Naive thymus-derived CD4-positive, alpha-beta T cell (primary cell): ENCODE results near the gene BDKRB2. TPM values are rescaled to one million over a fixed set of nuclear protein-coding genes. Genes with fewer than 3 reads are reported as not detected.

ENCODE experiments used
- ATAC-seq: fragments of 150-1000 bp; cut with Tn5 transposase; 2 replicates; pipeline ENCODE4 v1.10.0; 2021; ENCODE audit warnings: mild to moderate bottlenecking, moderate library complexity
- CTCF ChIA-PET: fragments of 350-600 bp; sonication (Branson Sonifier 250); formaldehyde crosslinking; loops from one replicate; lab custom pipeline; 2021; ENCODE audit warnings: antibody characterized with exemption; lab: Charles Lee
- POLR2A ChIA-PET: fragments of 350-600 bp; sonication (Branson Sonifier 250); formaldehyde crosslinking; loops from one replicate; lab custom pipeline; 2021; ENCODE audit warnings: antibody characterized with exemption, inconsistent platforms; lab: Charles Lee
- DNase-seq, 9 donors: peaks; one replicate each; pipeline versions ENCODE4 v3.0.0 to v3.0.0-alpha.2; 2020 to 2022; ENCODE audit warnings: mixed read lengths in 1 of 9
- H3K27ac ChIP-seq: one replicate; pipeline ENCODE4 v1.7.0; 2013; ENCODE audit warnings: mild to moderate bottlenecking, low read depth, low read length, moderate library complexity
- H3K27me3 ChIP-seq, 2 donors: one replicate each; pipeline ENCODE4 v1.7.0; 2013; ENCODE audit warnings: low read length in 2 of 2, mild to moderate bottlenecking in 2 of 2, moderate library complexity in 2 of 2; ENCODE audit not compliant: control insufficient read depth in 2 of 2, insufficient read depth in 2 of 2
- H3K36me3 ChIP-seq, 3 experiments: 1 replicate in 2 of 3; 2 replicates in 1 of 3; pipeline ENCODE4 v1.7.0; 2013; ENCODE audit warnings: low read length in 3 of 3, mild to moderate bottlenecking in 3 of 3, moderate library complexity in 1 of 3; ENCODE audit not compliant: insufficient read depth in 3 of 3, control insufficient read depth in 2 of 3
- H3K4me1 ChIP-seq, 2 donors: one replicate each; pipeline ENCODE4 v1.7.0; 2013; ENCODE audit warnings: low read length in 2 of 2, mild to moderate bottlenecking in 2 of 2, moderate library complexity in 1 of 2; ENCODE audit not compliant: control insufficient read depth in 2 of 2, insufficient read depth in 2 of 2
- H3K4me3 ChIP-seq: 2 replicates; pipeline ENCODE4 v1.7.0; 2013; ENCODE audit warnings: mild to moderate bottlenecking, low read length
- H3K9me3 ChIP-seq, 3 experiments: 1 replicate in 2 of 3; 2 replicates in 1 of 3; pipeline ENCODE4 v1.7.0; 2013; ENCODE audit warnings: low read length in 3 of 3; ENCODE audit not compliant: control insufficient read depth in 2 of 3
- H3K27ac Mint-ChIP-seq, 9 donors: one replicate each; pipeline ENCODE4 v1.8.0; 2020 to 2022; ENCODE audit warnings: mixed read lengths in 9 of 9, mild to moderate bottlenecking in 8 of 9, moderate library complexity in 5 of 9, inconsistent platforms in 2 of 9
- H3K27me3 Mint-ChIP-seq, 5 donors: one replicate each; pipeline ENCODE4 v1.8.0; 2021 to 2022; ENCODE audit warnings: mixed read lengths in 5 of 5, mild to moderate bottlenecking in 1 of 5
- H3K36me3 Mint-ChIP-seq, 5 donors: one replicate each; pipeline ENCODE4 v1.8.0; 2020 to 2022; ENCODE audit warnings: mixed read lengths in 5 of 5, mild to moderate bottlenecking in 3 of 5, inconsistent platforms in 1 of 5
- H3K4me1 Mint-ChIP-seq, 7 donors: one replicate each; pipeline ENCODE4 v1.8.0; 2020 to 2022; ENCODE audit warnings: mixed read lengths in 7 of 7, mild to moderate bottlenecking in 3 of 7, inconsistent platforms in 1 of 7
- H3K4me3 Mint-ChIP-seq, 10 donors: one replicate each; pipeline ENCODE4 v1.8.0; 2020 to 2022; ENCODE audit warnings: mild to moderate bottlenecking in 10 of 10, mixed read lengths in 10 of 10, moderate library complexity in 6 of 10, inconsistent platforms in 2 of 10
- H3K9me3 Mint-ChIP-seq, 11 donors: one replicate each; pipeline ENCODE4 v1.8.0; 2020 to 2022; ENCODE audit warnings: mixed read lengths in 11 of 11, mild to moderate bottlenecking in 4 of 11, inconsistent platforms in 1 of 11, moderate library complexity in 1 of 11
- intact Hi-C, 2 donors: fragments of 100-400 bp; cut with micrococcal nuclease; formaldehyde crosslinking; loops; one replicate each; pipeline ENCODE4 v1.15.1; 2023
- polyA plus RNA-seq, 2 donors: library from polyadenylated mRNA; unstranded; fragments of 300-500 nt; fragmentation: Illumina TruSeq; gene quantifications; one replicate each; pipeline ENCODE4 v1.2.3, GENCODE V29; 2021
- total RNA-seq, 6 experiments: library from RNA in 5 of 6; stranded (reverse) in 5 of 6; gene quantifications; 1 replicate in 5 of 6; 2 replicates in 1 of 6; pipeline ENCODE4 v1.2.3 and lab custom pipeline; 2021 to 2026

The BDKRB2 gene
- total and polyA plus RNA-seq, 7 experiments from 2014 or later: 0.08 TPM; not detected in 6

DNA sequence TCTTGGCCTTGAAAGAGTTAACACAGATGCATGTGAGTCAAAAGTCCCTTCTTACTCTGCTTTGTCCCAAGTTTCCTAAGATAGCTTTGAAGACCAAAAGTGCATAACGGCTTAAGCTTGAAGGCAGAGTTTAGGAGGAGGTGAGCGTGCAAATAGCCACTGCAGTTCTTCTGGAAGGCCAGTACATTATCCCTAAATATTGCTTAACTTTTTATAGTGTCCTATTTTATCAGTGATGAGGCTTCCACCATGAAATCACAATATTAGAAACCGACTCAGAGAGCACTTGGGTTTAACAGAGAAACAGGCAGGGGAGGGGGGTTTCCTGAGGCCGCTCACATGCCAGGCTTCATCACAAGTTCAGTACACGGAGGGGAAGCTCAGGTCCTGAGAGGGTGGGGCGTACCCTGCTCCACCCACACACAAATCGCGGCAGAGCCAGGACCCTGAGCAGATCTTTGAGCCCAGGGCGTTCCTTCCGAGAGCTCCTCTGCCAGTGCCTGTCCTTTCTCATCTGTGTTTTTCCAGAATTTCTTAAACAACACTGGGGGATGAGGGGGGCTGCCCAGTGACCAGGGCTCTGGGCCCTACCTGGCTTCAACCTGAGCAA lies 26.8 kb upstream of the BDKRB2 start:
- POLR2A ChIA-PET: interaction anchor here (0.6 to 1.6 kb wide), 4 partner anchors 10 to 52 kb away, joined by 3 to 5 read pairs (median 4); no protein-coding TSS in a partner anchor
- Mint-ChIP-seq H3K9me3 (no peaks in the 10 kb centered on the region), H3K4me1 (peaks cover 3 to 29% (median 17%) of the 10 kb centered on the region in 7 donors), H3K4me3 (peak overlapping the region in 4 of 10 donors; percentile 20 to 45 (median 37)), H3K36me3 (no peaks in the 10 kb centered on the region), H3K27me3 (peaks cover 0 to 16% (median 8%) of the 10 kb centered on the region in 5 donors), H3K27ac (peak overlapping the region in 4 of 9 donors; percentile 51 to 63 (median 56))
- ATAC-seq: peak; percentile 85
- Histone ChIP-seq H3K36me3 (no peaks in the 10 kb centered on the region), H3K4me3 (no peak overlapping the region), H3K27me3 (no peaks in the 10 kb centered on the region), H3K9me3 (no peaks in the 10 kb centered on the region), H3K4me1 (peaks cover 0 to 3% of the 10 kb centered on the region in 2 donors), H3K27ac (no peak overlapping the region)
- intact Hi-C loops: loop anchor here in 1 of 2 donors (2.0 to 5.0 kb wide), 2 partner anchors 51 to 77 kb away; no protein-coding TSS in a partner anchor
- CTCF ChIA-PET: interaction anchor here (0.7 to 1.0 kb wide), 2 partner anchors 51 to 98 kb away, joined by 3 to 4 read pairs; no protein-coding TSS in a partner anchor
- peak in 5 of 9 donors; percentile 19 to 51 (median 40) for DNase-seq

DNA sequence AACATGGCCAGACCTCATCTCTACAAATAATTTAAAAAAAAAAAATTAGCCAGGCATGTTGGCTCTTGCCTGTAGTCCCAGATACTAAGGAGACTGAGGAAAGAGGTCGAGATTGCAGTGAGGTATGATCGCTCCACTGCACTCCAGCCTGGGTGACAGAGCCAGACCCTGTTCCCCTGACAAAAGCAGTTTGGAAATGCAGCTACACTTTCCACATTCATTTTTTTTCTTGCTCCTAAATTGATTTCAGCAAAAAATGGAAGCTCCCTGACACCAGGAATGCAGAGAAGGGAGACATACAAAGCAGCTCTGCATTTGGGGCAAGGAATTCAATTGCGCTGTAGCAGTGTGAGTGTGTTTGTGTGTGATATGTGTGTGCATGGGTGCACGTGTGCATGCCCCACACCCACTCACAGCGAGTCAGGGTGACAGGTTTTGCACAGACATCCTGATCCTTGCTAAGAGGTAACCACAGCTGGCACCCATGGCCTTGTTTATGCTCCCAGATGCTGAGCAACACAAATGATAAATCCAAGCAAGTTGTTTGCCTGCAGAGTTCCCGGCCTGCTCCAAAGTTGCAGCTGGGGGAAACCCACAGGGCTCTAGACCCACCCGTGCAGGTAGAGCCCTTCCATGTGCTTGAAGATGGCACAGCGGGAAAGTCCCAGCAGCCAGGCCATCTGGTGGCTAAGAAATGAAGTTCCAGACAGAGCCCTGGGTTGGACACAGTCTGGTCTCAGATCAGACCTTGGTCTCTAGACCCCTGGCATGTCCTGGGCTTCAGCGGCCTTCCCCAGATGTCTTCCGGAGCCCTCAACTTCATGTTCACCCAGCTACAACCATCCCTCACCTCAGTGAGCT lies 25.9 kb upstream of the BDKRB2 start:
- Histone ChIP-seq H3K27ac (no peak overlapping the region), H3K4me3 (no peak overlapping the region), H3K4me1 (peaks cover 0 to 3% of the 10 kb centered on the region in 2 donors), H3K27me3 (no peaks in the 10 kb centered on the region), H3K36me3 (no peaks in the 10 kb centered on the region), H3K9me3 (no peaks in the 10 kb centered on the region)
- Mint-ChIP-seq H3K27me3 (peaks cover 0 to 12% (median 8%) of the 10 kb centered on the region in 5 donors), H3K27ac (peak overlapping the region in 1 of 9 donors; percentile 56), H3K4me1 (peaks cover 3 to 29% (median 17%) of the 10 kb centered on the region in 7 donors), H3K4me3 (no peak overlapping the region), H3K36me3 (no peaks in the 10 kb centered on the region), H3K9me3 (no peaks in the 10 kb centered on the region)
- POLR2A ChIA-PET: interaction anchor here (0.6 to 1.6 kb wide), 4 partner anchors 9 to 160 kb away, joined by 3 to 5 read pairs (median 4); no protein-coding TSS in a partner anchor
- intact Hi-C loops: loop anchor here in 1 of 2 donors (2.0 to 5.0 kb wide), 2 partner anchors 51 to 78 kb away; no protein-coding TSS in a partner anchor
- no peak for DNase-seq
- CTCF ChIA-PET: interaction anchor here (0.7 to 1.0 kb wide), 2 partner anchors 52 to 97 kb away, joined by 3 to 4 read pairs; no protein-coding TSS in a partner anchor
- no peak for ATAC-seq

DNA sequence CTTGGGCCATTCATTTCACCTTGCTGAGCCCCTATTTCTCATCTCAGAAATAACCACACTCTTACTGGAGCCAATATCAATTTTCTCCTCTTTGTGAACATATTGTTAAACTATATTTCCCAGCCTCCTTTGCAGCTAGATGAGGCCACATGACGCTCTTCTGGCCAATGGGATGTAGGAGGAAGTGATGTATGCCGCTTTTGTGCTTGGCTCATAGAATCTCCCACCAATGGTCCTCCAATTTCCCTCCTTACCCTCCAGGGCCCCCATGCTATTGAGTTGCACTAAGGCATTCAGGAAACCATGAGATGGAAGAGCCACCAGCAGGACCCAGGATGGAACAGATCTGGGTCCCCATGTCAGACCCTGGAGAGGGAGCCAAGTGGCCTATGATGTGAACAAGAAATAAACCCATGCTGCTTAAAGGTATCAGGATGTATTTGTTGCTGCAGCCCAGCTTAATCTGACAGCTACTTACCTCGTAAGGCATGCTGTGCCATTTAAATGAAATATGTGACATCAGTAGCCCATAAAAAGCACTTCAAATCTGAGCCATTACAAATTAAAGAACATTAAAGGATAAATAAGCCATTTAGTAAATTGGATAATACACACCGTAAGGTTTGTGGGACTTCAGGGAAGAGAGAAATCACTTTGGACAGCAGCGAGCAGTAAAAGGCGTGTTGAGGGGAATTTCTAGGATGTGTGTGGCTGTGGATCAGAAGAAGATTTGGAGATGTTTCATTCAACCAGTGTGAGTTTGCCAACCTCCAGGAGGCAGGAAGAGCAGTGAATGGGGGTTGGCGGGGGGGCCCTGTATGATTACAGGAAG lies 24.4 kb upstream of the BDKRB2 start:
- no peak for DNase-seq
- CTCF ChIA-PET: interaction anchor here (1.1 kb wide), 1 partner anchor 9 kb away, joined by 3 read pairs; no protein-coding TSS in a partner anchor
- H3K9me3 Mint-ChIP-seq: no peaks in the 10 kb centered on the region
- peak overlapping the region in 2 of 9 donors; percentile 37 to 44 for H3K27ac Mint-ChIP-seq
- H3K36me3 Mint-ChIP-seq: peaks cover 0 to 3% (median 0%) of the 10 kb centered on the region in 5 donors
- no peak overlapping the region for H3K4me3 ChIP-seq
- H3K27ac ChIP-seq: no peak overlapping the region
- no peaks in the 10 kb centered on the region for H3K27me3 ChIP-seq
- H3K9me3 ChIP-seq: no peaks in the 10 kb centered on the region
- POLR2A ChIA-PET: interaction anchor here (0.7 kb wide), 1 partner anchor 10 kb away, joined by 3 read pairs; no protein-coding TSS in a partner anchor
- peaks cover 3 to 25% (median 14%) of the 10 kb centered on the region in 7 donors for H3K4me1 Mint-ChIP-seq
- no peak overlapping the region for H3K4me3 Mint-ChIP-seq
- peaks cover 0 to 12% (median 0%) of the 10 kb centered on the region in 5 donors for H3K27me3 Mint-ChIP-seq
- intact Hi-C loops: no loop called here
- no peak for ATAC-seq
- H3K4me1 ChIP-seq: peaks cover 0 to 3% of the 10 kb centered on the region in 2 donors
- no peaks in the 10 kb centered on the region for H3K36me3 ChIP-seq

DNA sequence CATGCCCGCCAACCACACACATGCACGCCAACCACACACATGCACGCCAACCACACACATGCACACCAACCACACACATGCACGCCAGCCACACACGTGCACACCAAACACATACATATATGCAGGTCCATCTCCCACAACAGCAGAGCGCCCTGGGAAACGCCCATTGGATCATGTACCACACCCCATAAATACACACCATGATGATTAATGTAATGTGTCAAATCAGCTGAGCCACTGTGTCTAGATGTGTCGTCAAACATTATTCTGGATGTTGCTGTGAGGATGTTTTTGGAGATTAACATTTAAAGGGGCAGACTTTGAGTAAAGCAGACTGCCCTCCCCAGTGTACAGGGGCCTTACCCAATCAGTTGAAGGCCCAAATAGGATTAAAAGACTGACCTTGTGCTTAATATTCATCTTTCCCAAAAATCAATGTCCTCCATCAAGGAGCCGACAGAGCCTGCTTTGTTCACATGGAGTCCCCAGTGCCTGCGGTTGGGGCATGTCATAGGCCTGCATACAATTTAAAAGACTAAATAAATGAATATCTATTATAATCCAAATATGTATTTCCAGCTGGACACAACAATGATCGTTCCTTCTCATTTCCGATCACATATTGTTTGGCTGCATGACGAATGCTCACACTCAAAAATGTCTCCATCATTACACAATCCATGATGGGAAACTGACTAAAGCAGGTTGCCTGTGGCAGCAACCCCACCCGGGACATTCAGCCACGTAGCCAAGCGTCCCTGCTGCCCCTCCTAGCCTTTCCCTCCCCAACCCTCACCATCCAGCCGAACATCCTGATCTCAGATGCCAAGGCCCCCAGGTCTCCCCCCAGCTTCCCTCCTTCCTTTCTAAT lies 23.2 kb upstream of the BDKRB2 start:
- H3K9me3 Mint-ChIP-seq: no peaks in the 10 kb centered on the region
- intact Hi-C loops: no loop called here
- H3K27me3 ChIP-seq: no peaks in the 10 kb centered on the region
- H3K4me1 Mint-ChIP-seq: peaks cover 2 to 18% (median 12%) of the 10 kb centered on the region in 7 donors
- H3K4me1 ChIP-seq: peaks cover 0 to 3% of the 10 kb centered on the region in 2 donors
- ATAC-seq (no peak), DNase-seq (no peak)
- H3K4me3 Mint-ChIP-seq: no peak overlapping the region
- H3K27me3 Mint-ChIP-seq: peaks cover 0 to 5% (median 0%) of the 10 kb centered on the region in 5 donors
- CTCF ChIA-PET: no interaction called here
- no peaks in the 10 kb centered on the region for H3K36me3 ChIP-seq
- no peak overlapping the region for H3K27ac Mint-ChIP-seq
- H3K36me3 Mint-ChIP-seq: peaks cover 0 to 3% (median 0%) of the 10 kb centered on the region in 5 donors
- no peak overlapping the region for H3K27ac ChIP-seq
- no peaks in the 10 kb centered on the region for H3K9me3 ChIP-seq
- no peak overlapping the region for H3K4me3 ChIP-seq
- POLR2A ChIA-PET: no interaction called here

DNA sequence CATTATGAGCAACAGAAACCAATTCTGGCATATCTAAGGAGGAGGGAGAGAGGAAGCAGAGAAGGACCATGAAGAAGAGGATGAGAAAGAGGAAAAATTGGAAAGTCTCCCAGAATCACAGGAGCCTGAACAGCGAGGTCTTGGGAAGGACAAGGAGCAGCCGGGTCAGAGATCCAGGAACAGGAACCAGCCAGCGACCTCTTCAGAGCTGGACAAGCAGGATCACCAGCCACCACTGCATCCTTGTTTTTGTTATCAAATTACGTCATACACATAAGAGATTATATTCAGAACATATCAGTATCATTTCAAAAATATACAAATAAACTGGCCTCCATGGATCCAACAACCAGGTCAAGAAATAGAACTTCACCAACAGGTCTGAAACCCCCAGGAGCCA lies 22.1 kb upstream of the BDKRB2 start:
- POLR2A ChIA-PET: no interaction called here
- H3K4me1 Mint-ChIP-seq: peaks cover 0 to 12% (median 10%) of the 10 kb centered on the region in 7 donors
- no peak overlapping the region for H3K4me3 Mint-ChIP-seq
- Histone ChIP-seq H3K36me3 (no peaks in the 10 kb centered on the region), H3K9me3 (no peaks in the 10 kb centered on the region), H3K27ac (no peak overlapping the region), H3K27me3 (no peaks in the 10 kb centered on the region), H3K4me1 (peaks cover 0 to 1% of the 10 kb centered on the region in 2 donors), H3K4me3 (no peak overlapping the region)
- no peaks in the 10 kb centered on the region for H3K9me3 Mint-ChIP-seq
- no peak overlapping the region for H3K27ac Mint-ChIP-seq
- H3K36me3 Mint-ChIP-seq: peaks cover 0 to 3% (median 0%) of the 10 kb centered on the region in 5 donors
- ATAC-seq (no peak), DNase-seq (no peak)
- H3K27me3 Mint-ChIP-seq: peaks cover 0 to 10% (median 0%) of the 10 kb centered on the region in 5 donors
- intact Hi-C loops: no loop called here
- CTCF ChIA-PET: no interaction called here
